COLO668 (cell line): ENCODE data around the gene NR2C1.

Source experiments
- DNase-seq: peaks from one replicate; lab custom pipeline; 2025; ENCODE audit not compliant: unreplicated experiment; lab: John Stamatoyannopoulos, UW

NR2C1 gene

GRCh38 chr12:95085612-95086011 lies 12.2 kb upstream of the NR2C1 start:
- no peak for DNase-seq

DNA sequence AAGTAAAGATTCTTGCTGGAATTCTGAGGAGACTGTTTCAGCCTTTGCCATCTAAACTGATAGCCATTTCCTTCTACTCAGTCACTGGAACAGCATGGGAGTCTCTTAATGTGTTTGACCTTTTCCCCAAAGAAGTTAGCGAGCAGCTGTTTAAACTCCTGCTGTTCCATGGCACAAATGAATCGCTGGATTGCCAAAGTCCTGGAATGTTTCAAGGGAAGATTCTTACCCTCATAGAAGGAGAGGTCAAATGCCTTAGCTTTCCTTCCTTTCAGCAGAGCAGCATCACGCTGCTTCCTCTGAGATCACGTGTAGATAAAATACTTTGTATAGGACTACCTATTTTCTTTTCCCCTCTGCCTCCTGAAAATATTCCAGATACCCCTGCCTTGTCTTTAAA lies 10.5 kb upstream of the NR2C1 start:
- DNase-seq, result no peak

DNA sequence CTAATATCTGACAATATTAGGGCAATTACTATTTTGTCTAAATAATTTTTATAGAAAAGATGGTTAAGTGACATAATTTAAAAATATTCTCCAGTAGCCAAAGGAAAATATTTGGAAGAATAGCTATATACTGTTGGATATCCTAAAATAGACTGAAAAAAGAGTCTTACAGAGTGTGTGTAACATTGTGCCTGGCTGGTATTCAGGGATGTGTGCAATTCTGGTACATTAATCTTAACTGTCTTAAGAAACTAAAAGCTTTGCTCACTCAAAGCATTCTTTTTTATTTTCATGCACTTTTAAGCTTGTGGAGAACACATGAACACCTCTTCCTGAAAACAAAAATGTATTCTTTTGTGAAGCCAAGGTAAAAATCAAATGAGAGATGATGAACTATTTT lies 10.1 kb upstream of the NR2C1 start:
- no peak for DNase-seq

- DNase-seq, result no peak
Observed at GRCh38 chr12:95077341-95077740, 3.9 kb upstream of the NR2C1 start.

DNA sequence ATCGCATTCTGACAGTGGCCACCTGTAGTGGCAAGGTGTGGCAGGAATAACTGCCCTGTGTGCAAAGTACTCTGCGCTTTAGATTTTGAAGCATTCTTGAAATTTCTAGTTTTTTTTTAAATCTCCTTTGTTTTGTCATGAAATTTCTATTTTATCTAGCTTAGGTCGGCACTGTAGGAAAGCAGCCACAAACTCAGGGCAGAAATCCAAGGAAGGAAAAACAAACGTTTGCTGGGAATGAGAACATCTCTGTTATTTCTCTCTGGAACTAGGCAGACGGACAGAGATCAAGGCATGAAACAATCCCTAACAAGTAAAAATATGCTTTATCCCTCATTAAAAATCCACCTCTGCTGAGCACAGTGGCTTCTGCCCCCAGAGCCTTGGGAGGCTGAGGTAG lies 1.3 kb upstream of the NR2C1 start:
- DNase-seq, result no peak

- DNase-seq, result no peak
Observed at GRCh38 chr12:95073698-95074520, 491 bp upstream of the NR2C1 start.

- DNase-seq, result no peak
Observed at GRCh38 chr12:95070378-95070777, 3.0 kb downstream of the NR2C1 start.

- DNase-seq, result no peak
Observed at GRCh38 chr12:95066091-95066855, 7.1 kb downstream of the NR2C1 start.

GRCh38 chr12:95060951-95061350 lies 12.5 kb downstream of the NR2C1 start:
- no peak for DNase-seq

DNA sequence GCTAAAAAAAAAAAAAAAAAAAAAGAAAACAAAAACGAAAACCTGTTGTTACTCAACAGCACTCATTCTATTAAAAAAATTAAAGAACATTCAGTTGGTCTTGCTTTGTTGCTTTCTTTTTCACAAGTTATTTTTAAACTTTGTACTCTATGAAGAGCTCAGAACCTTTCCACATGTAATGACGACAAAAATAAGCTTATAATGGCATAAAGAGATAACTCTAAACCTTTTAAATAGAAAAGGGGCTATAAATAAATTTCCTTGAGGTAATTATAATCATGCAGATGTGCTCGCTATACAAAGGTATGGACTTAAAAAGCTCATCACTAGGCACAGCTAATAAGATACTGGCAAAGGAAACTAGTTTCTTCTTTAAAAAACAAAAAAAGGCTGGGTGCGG lies 13.4 kb downstream of the NR2C1 start:
- no peak for DNase-seq

DNA sequence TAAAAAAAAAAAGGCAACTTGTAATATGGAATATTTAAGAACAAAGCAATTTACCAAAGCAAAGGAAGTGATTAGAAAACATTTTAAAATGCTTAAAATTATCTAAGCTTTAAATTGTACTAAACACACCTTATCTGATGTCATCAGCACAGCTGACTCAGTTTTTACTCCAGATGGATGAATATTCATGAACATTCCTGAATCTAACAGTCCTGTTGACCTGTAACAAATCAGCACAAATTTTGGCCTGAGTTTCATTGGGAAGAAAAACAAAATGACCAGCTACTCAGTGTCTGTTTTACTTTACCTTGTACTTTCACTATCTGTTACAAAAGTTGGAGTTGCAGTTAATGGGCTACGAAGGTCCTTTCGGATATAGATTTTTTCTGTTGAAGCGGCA lies 16.0 kb downstream of the NR2C1 start:
- no peak for DNase-seq

GRCh38 chr12:95055057-95055456 lies 18.4 kb downstream of the NR2C1 start:
- no peak for DNase-seq

DNA sequence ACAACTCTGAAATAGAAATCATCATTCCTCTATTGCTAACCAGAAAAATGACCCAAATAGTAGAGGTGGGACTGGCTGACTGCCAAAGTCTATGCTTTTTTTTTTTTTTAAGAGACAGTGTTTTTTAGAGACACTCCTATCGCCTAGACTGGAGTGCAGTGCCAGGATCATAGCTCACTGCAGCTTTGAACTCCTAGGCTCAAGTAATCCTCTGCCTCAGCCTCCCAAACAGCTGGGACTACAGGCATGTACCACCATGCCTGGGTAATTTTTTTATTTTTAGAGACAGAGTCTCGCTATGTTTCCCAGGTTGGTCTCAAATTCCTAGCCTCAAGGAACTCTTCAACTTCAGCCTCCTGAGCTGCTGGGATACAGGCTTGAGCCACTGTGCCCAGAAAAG lies 19.2 kb downstream of the NR2C1 start:
- no peak for DNase-seq

GRCh38 chr12:95051241-95051640 lies 22.2 kb downstream of the NR2C1 start:
- DNase-seq, result no peak

GRCh38 chr12:95037906-95038305 lies 35.5 kb downstream of the NR2C1 start:
- no peak for DNase-seq

- DNase-seq, result no peak
Observed at GRCh38 chr12:95034750-95035149, 38.7 kb downstream of the NR2C1 start.

- no peak for DNase-seq
Observed at GRCh38 chr12:95022477-95022876, 50.9 kb downstream of the NR2C1 start.

DNA sequence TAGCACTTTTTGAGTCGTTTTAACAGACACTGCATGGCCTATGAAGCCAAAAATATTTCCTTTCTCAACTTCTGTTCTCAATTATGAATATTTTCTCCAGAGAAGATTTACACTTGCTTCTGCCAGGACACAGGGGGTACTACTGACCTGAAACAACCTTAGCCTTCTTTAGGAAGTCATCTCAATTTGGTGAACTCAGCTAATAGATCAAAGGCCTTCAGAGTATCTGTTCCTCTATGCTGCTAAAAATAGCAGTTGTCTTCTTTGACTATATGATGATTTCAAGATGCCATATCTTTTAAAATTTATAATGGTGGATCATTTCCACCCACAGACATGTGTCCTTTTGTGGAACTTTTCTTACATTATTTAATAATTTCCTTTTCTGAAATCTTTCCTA lies 55.9 kb downstream of the NR2C1 start:
- DNase-seq, result no peak

DNA sequence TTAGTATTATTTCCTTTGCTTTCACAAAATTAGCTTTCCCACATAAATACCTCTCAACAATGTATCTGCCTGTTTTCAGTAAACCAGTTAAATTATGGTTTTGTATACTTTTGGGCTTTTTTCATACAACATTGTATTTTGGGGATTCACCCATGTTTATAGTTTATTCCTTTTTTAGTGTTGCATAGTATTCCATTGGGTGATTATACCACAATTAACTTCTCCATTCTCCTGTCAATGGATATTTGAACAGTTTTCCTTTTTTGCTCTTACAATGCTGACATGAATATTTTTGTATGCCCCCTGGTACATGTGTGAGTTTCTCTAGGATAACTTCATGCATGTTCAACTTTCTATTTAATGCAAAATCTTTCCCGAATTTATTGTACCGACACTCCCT lies 57.3 kb downstream of the NR2C1 start:
- no peak for DNase-seq

DNA sequence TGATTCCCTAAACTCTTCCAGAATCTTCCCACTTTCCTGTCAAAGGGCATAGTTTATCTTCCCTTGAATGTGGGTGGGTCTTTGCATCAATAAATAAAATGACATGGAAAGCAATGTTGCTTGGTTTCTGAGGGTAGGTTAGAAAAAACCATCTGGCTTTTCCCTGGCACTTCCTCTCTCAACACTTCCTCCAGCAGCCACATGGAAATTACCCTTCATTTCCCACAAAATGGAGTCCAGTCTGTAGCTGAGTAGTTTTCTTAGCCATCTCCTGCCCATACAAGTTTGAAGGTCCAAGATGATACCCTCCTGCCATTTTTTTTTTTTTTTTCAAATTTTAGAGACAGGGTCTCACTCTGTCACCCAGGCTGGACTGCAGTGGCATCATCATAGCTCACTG lies 58.9 kb downstream of the NR2C1 start:
- DNase-seq, result no peak

DNA sequence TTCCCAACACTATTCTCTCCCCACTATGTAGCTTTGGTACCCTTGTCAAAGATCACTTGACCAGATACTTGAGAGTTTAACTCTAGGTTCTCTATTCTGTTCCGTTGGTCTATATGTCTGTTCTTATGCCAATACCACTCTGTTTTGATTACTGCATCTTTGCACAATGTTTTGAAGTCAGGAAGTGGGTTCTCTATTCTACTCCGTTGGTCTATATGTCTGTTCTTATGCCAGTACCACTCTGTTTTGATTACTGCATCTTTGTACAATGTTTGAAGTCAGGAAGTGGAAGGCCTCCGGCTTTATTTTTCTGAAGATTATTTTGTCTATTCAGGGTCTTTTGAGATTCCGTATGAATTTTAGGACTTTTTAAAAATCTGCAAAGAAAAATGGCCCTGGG lies 67.2 kb downstream of the NR2C1 start:
- DNase-seq, result no peak

- DNase-seq, result no peak
Observed at GRCh38 chr12:95004610-95005009, 68.8 kb downstream of the NR2C1 start.

GRCh38 chr12:95003921-95004272 lies 69.5 kb downstream of the NR2C1 start:
- no peak for DNase-seq
